Neural cell (in vitro differentiated cells): Measurements from ENCODE around the gene YJEFN3. TPM values are rescaled to one million over a fixed set of nuclear protein-coding genes. Genes with fewer than 3 reads are reported as not detected.

ENCODE experiments used
- H2AFZ ChIP-seq: fragments of 200-600, 300-800 bp; sonication (generic), shearing (Covaris generic); 2 replicates; pipeline ENCODE4 v1.6.0; 2014; ENCODE audit warnings: low read depth, mild to moderate bottlenecking, antibody characterized with exemption, low read length, moderate library complexity
- H3F3A ChIP-seq: fragments of 200-600 bp; shearing (Covaris generic); 2 replicates; pipeline ENCODE4 v1.6.1; 2016; ENCODE audit warnings: mild to moderate bottlenecking, moderate library complexity, mixed read lengths, antibody characterized with exemption, low read length; ENCODE audit not compliant: insufficient read depth, poor library complexity, severe bottlenecking
- H3K27ac ChIP-seq: fragments of 200-600, 300-800 bp; sonication (generic), shearing (Covaris generic); 2 replicates; pipeline ENCODE4 v1.5.1; 2014; ENCODE audit warnings: mild to moderate bottlenecking, low read length, moderate library complexity
- H3K27me3 ChIP-seq: fragments of 300-800, 200-600 bp; sonication (generic), shearing (Covaris generic); 2 replicates; pipeline ENCODE4 v1.6.0; 2014; ENCODE audit warnings: mild to moderate bottlenecking, low read depth, low read length, moderate library complexity; ENCODE audit not compliant: insufficient read depth
- H3K36me3 ChIP-seq: fragments of 300-800, 200-600 bp; sonication (generic), shearing (Covaris generic); 2 replicates; pipeline ENCODE4 v1.5.1; 2014; ENCODE audit warnings: mild to moderate bottlenecking, antibody characterized with exemption, low read length, moderate library complexity; ENCODE audit not compliant: insufficient read depth
- H3K4me2 ChIP-seq: fragments of 300-800, 200-600 bp; sonication (generic), shearing (Covaris generic); 2 replicates; pipeline ENCODE4 v1.6.0; 2014; ENCODE audit warnings: mild to moderate bottlenecking, low read length
- H3K4me3 ChIP-seq: fragments of 300-800, 200-600 bp; sonication (generic), shearing (Covaris generic); 2 replicates; pipeline ENCODE4 v1.5.1; 2014; ENCODE audit warnings: mild to moderate bottlenecking, low read length, moderate library complexity
- H3K79me2 ChIP-seq: fragments of 200-600 bp; shearing (Covaris generic); replicated peaks from 2 replicates; pipeline ENCODE4 v1.6.0; 2014; ENCODE audit warnings: mild to moderate bottlenecking, low read length, moderate library complexity; ENCODE audit not compliant: insufficient read depth
- H3K9ac ChIP-seq: fragments of 300-800, 200-600 bp; sonication (generic), shearing (Covaris generic); 2 replicates; pipeline ENCODE4 v1.6.1; 2016; ENCODE audit warnings: mild to moderate bottlenecking, low read length, mixed read lengths
- H3K9me2 ChIP-seq: fragments of 200-600 bp; shearing (Covaris generic); 2 replicates; pipeline ENCODE4 v1.6.1; 2016; ENCODE audit warnings: mild to moderate bottlenecking, low read length, mixed read lengths; ENCODE audit not compliant: insufficient read depth
- H3K9me3 ChIP-seq: fragments of 200-600, 300-800 bp; sonication (generic), shearing (Covaris generic); 2 replicates; pipeline ENCODE4 v1.6.1; 2016; ENCODE audit warnings: mild to moderate bottlenecking, mixed run types, low read length, moderate library complexity, mixed read lengths
- H4K20me1 ChIP-seq: fragments of 200-600 bp; shearing (Covaris generic); 2 replicates; pipeline ENCODE4 v1.6.1; 2016; ENCODE audit warnings: mild to moderate bottlenecking, mixed run types; ENCODE audit not compliant: insufficient read depth
- CTCF ChIP-seq: fragments of 450-650 bp; IDR thresholded peaks from 2 replicates; pipeline ENCODE4 v1.5.1; 2014; ENCODE audit warnings: antibody characterized with exemption, mild to moderate bottlenecking, moderate library complexity; ENCODE audit not compliant: poor library complexity, severe bottlenecking
- EP300 ChIP-seq: fragments of 450-650 bp; conservative IDR thresholded peaks from 2 replicates; pipeline ENCODE4 v1.6.1; 2014; ENCODE audit warnings: antibody characterized with exemption, mild to moderate bottlenecking, moderate library complexity; ENCODE audit not compliant: poor library complexity, severe bottlenecking
- EZH2 ChIP-seq: fragments of 200-600, 300-800 bp; shearing (Covaris generic), sonication (generic); IDR thresholded peaks from 2 replicates; pipeline ENCODE4 v1.6.1; 2014; ENCODE audit warnings: antibody characterized with exemption, low read length, borderline replicate concordance, mild to moderate bottlenecking; ENCODE audit not compliant: insufficient read depth, poor library complexity, severe bottlenecking
- MXI1 ChIP-seq: fragments of 450-650 bp; conservative IDR thresholded peaks from 2 replicates; pipeline ENCODE4 v1.6.1; 2014; ENCODE audit warnings: antibody characterized with exemption, mild to moderate bottlenecking; ENCODE audit not compliant: poor library complexity, severe bottlenecking
- POLR2AphosphoS5 ChIP-seq: IDR thresholded peaks from 2 replicates; pipeline ENCODE4 v1.6.1; 2012
- RAD21 ChIP-seq: fragments of 450-650 bp; conservative IDR thresholded peaks from 2 replicates; pipeline ENCODE4 v1.6.1; 2014; ENCODE audit warnings: antibody characterized with exemption, mild to moderate bottlenecking, moderate library complexity
- REST ChIP-seq: IDR thresholded peaks from 2 replicates; pipeline ENCODE4 v1.6.1; 2012; ENCODE audit warnings: borderline replicate concordance
- SMC3 ChIP-seq: fragments of 450-650 bp; conservative IDR thresholded peaks from 2 replicates; pipeline ENCODE4 v1.6.1; 2014; ENCODE audit warnings: antibody characterized with exemption, mild to moderate bottlenecking, moderate library complexity; ENCODE audit not compliant: poor library complexity
- TAF1 ChIP-seq: IDR thresholded peaks from 2 replicates; pipeline ENCODE4 v1.6.1; 2012; ENCODE audit warnings: low read depth
- polyA plus RNA-seq: library from polyadenylated mRNA; depleted of rRNA; stranded (reverse); fragments of >200 nt; gene quantifications from 2 replicates; pipeline ENCODE4 v1.2.3, GENCODE V29; 2014

YJEFN3 gene
- polyA plus RNA-seq, 1 donor from 2014 or later = 26.9 TPM

- no peaks in the 10 kb centered on the region for H3K9me2 ChIP-seq
- no peaks in the 10 kb centered on the region for H3K36me3 ChIP-seq
- H3K9me3 ChIP-seq = no peaks in the 10 kb centered on the region
- H4K20me1 ChIP-seq = no peaks in the 10 kb centered on the region
- no peak overlapping the region for H3K4me3 ChIP-seq
- H2AFZ ChIP-seq = no peak overlapping the region
- no peaks in the 10 kb centered on the region for H3K27me3 ChIP-seq
- TF ChIP-seq REST (no peak), EZH2 (no peak), CTCF (no peak), EP300 (no peak), SMC3 (no peak), MXI1 (no peak), RAD21 (no peak), POLR2AphosphoS5 (no peak), TAF1 (no peak)
- H3K9ac ChIP-seq = no peak overlapping the region
- no peaks in the 10 kb centered on the region for H3F3A ChIP-seq
- H3K4me2 ChIP-seq = no peak overlapping the region
- H3K79me2 ChIP-seq = no peaks in the 10 kb centered on the region
- no peak overlapping the region for H3K27ac ChIP-seq
These were observed 6.8 kb downstream of the YJEFN3 start for GRCh38 chr19:19535311-19536191.

- Histone ChIP-seq H3F3A (no peaks in the 10 kb centered on the region), H3K4me3 (no peak overlapping the region), H3K79me2 (no peaks in the 10 kb centered on the region), H3K27ac (no peak overlapping the region), H3K4me2 (no peak overlapping the region), H2AFZ (no peak overlapping the region), H3K27me3 (no peaks in the 10 kb centered on the region), H3K36me3 (no peaks in the 10 kb centered on the region), H3K9me3 (no peaks in the 10 kb centered on the region), H3K9ac (no peak overlapping the region), H4K20me1 (no peaks in the 10 kb centered on the region), H3K9me2 (no peaks in the 10 kb centered on the region)
- TF ChIP-seq CTCF = no peak
- no peak for TF ChIP-seq TAF1
- no peak for TF ChIP-seq SMC3
- TF ChIP-seq POLR2AphosphoS5 = no peak
- no peak for TF ChIP-seq EP300
- TF ChIP-seq RAD21 = no peak
- no peak for TF ChIP-seq REST
- no peak for TF ChIP-seq MXI1
- no peak for TF ChIP-seq EZH2
These were observed 8.7 kb downstream of the YJEFN3 start for GRCh38 chr19:19537075-19538048.
